Erythroblast (primary cell): ENCODE data around the gene SPRR3.

ENCODE experiments used
- GATA1 ChIP-seq: IDR thresholded peaks from 2 replicates; pipeline ENCODE4 v1.6.1; 2011; ENCODE audit warnings: low read depth, mild to moderate bottlenecking, control low read depth, low read length, moderate library complexity
- POLR2A ChIP-seq: IDR thresholded peaks from 2 replicates; pipeline ENCODE4 v1.6.1; 2011; ENCODE audit warnings: mild to moderate bottlenecking, low read length

GRCh38 chr1:152983743-152984142 is 17.8 kb upstream of the SPRR3 start, which contains the start of gene SPRR1A:
- TF ChIP-seq POLR2A (no peak), GATA1 (no peak)
